ENCODE data around the gene RBM18. TPM values are rescaled to one million over a fixed set of nuclear protein-coding genes. Genes with fewer than 3 reads are reported as not detected.

RBM18 gene
- total and polyA plus RNA-seq, 2 of the 4 experiments (the other 2 are of a cell fraction) = 8.4 to 15.6 TPM

- Histone ChIP-seq H3K4me3 (ENCODE audit: insufficient read depth, low read depth, low read length) (no peak overlapping the region), H3K56ac (ENCODE audit: extremely low read depth, insufficient read depth, low read length) (no peak overlapping the region), H2AK5ac (ENCODE audit: low read depth, low read length) (no peak overlapping the region), H3K9me1 (ENCODE audit: insufficient read depth, low read length) (peaks cover 4% of the 10 kb centered on the region; the same call in 1 of the 2 replicates), H2BK15ac (ENCODE audit: low read depth, low read length) (no peak overlapping the region), H3K27ac (ENCODE audit: insufficient read depth, low read length) (no peak overlapping the region), H2BK120ac (ENCODE audit: low read depth, low read length) (no peak overlapping the region), H3K9me3 (ENCODE audit: control insufficient read depth, insufficient read depth, low read length) (no peaks in the 10 kb centered on the region), H3K36me3 (ENCODE audit: control insufficient read depth, insufficient read depth, low read length) (peaks cover 23% of the 10 kb centered on the region), H3K27me3 (ENCODE audit: control insufficient read depth, insufficient read depth, low read length) (no peaks in the 10 kb centered on the region), H3K9ac (ENCODE audit: low read depth, low read length) (no peak overlapping the region), H2AFZ (replicated peaks; ENCODE audit: low read length, poor library complexity) (no peak overlapping the region), H2BK20ac (ENCODE audit: low read depth, low read length) (no peak overlapping the region), H3K23ac (ENCODE audit: low read depth, low read length) (no peak overlapping the region), H2BK5ac (ENCODE audit: low read depth, low read length, poor library complexity, severe bottlenecking) (no peak overlapping the region), H3K79me1 (ENCODE audit: low read depth in 1 of 2, low read length in 2 of 2) (peaks cover 11 to 18% of the 10 kb centered on the region in 2 experiments), H3K4me2 (ENCODE audit: low read depth, low read length) (no peak overlapping the region), H4K20me1 (ENCODE audit: insufficient read depth, low read length) (no peaks in the 10 kb centered on the region), H3K4ac (ENCODE audit: low read depth, low read length) (no peak overlapping the region), H4K8ac (ENCODE audit: low read depth in 2 of 2, low read length in 2 of 2) (no peak overlapping the region), H3K14ac (replicated peaks; ENCODE audit: low read depth, low read length) (no peak overlapping the region), H3K18ac (ENCODE audit: low read depth, low read length) (no peak overlapping the region), H3K4me1 (ENCODE audit: control insufficient read depth, insufficient read depth, low read length) (no peaks in the 10 kb centered on the region), H4K5ac (ENCODE audit: low read depth, low read length) (no peak overlapping the region), H2AK9ac (replicated peaks; ENCODE audit: low read depth, low read length, poor library complexity) (no peak overlapping the region), H4K91ac (ENCODE audit: insufficient read depth, low read depth, low read length) (no peak overlapping the region)
- ChIA-PET POLR2A (ENCODE audit: unreplicated experiment) (no interaction called here), CTCF (no interaction called here)
- in situ Hi-C loops (cut with MboI; ENCODE audit: low sequenced_read_pairs) = no loop called here
- no CpG with 5 or more reads among the region's 1 CpG for WGBS, 2 experiments (ENCODE audit: extremely low coverage in 2 of 2, insufficient read length in 1 of 2)
- DNase-seq = no peak
- TF ChIP-seq RFX5 (IDR thresholded peaks at IDR 0.05; ENCODE audit: low read depth, low read length) = no peak
- no peak for TF ChIP-seq CTCF (conservative IDR thresholded peaks at IDR 0.05; ENCODE audit: low read depth, low read length)
- TF ChIP-seq MAZ (IDR thresholded peaks at IDR 0.05; ENCODE audit: borderline replicate concordance, low read depth, low read length) = no peak
- no peak for TF ChIP-seq ELK1 (IDR thresholded peaks at IDR 0.05; ENCODE audit: borderline replicate concordance, low read depth, low read length)
- TF ChIP-seq RAD21 (IDR thresholded peaks at IDR 0.05; ENCODE audit: low read length) = no peak
- no peak for TF ChIP-seq FOS (IDR thresholded peaks at IDR 0.05; ENCODE audit: low read depth, low read length)
- TF ChIP-seq NFE2L2 (IDR thresholded peaks at IDR 0.05; ENCODE audit: low read depth, low read length) = no peak
- TF ChIP-seq BHLHE40 (IDR thresholded peaks at IDR 0.05; ENCODE audit: low read depth, low read length) = no peak
- TF ChIP-seq RCOR1 (IDR thresholded peaks at IDR 0.05; ENCODE audit: insufficient replicate concordance, low read length) = no peak
- TF ChIP-seq CHD1 (IDR thresholded peaks at IDR 0.05; ENCODE audit: low read depth, low read length) = no peak
- no peak for TF ChIP-seq MAFK (IDR thresholded peaks at IDR 0.05; ENCODE audit: low read depth, low read length)
- TF ChIP-seq MXI1 (IDR thresholded peaks at IDR 0.05; ENCODE audit: borderline replicate concordance, low read depth, low read length) = no peak
- TF ChIP-seq USF2 (IDR thresholded peaks at IDR 0.05; ENCODE audit: low read depth, low read length) = no peak
- TF ChIP-seq POLR2A (IDR thresholded peaks at IDR 0.05; ENCODE audit: low read depth, low read length) = no peak
- TF ChIP-seq CEBPB (IDR thresholded peaks at IDR 0.05; ENCODE audit: low read depth, low read length) = no peak
- no peak for TF ChIP-seq SMC3 (IDR thresholded peaks at IDR 0.05; ENCODE audit: low read depth, low read length)
- intact Hi-C loops (cut with micrococcal nuclease) = no loop called here
- BruUV-seq (replicated peaks) = no TSS peak
- dilution Hi-C loops (cut with HindIII; ENCODE audit: low sequenced_read_pairs, unreplicated experiment) = no loop called here
- ATAC-seq (ENCODE audit: low read depth) = no peak
Observed at GRCh38 chr9:122286764-122287163, 22.1 kb upstream of the RBM18 start.

Data from IMR-90 (cell line).